OCI-LY7 (cell line): ENCODE results near the gene S1PR4. TPM values are rescaled to one million over a fixed set of nuclear protein-coding genes. Genes with fewer than 3 reads are reported as not detected.

ENCODE experiments used
- BruUV-seq: library from RNA; stranded (reverse); fragments of 400-500 nt; replicated peaks from 2 replicates; lab custom pipeline; 2021; lab: Mats Ljungman, UMichigan
- CTCF ChIA-PET: fragments of 300-600 bp; sonication (Branson Sonifier 250); formaldehyde crosslinking; loops from one replicate; lab custom pipeline; 2022; ENCODE audit warnings: antibody characterized with exemption; ENCODE audit not compliant: unreplicated experiment; lab: Charles Lee
- POLR2A ChIA-PET: fragments of 300-600 bp; sonication (Branson Sonifier 250); formaldehyde crosslinking; loops from one replicate; lab custom pipeline; 2022; ENCODE audit warnings: antibody characterized with exemption; lab: Charles Lee
- DNase-seq: peaks from one replicate; pipeline ENCODE4 v3.0.0-alpha.2; 2015; ENCODE audit warnings: low spot score
- H2AFZ ChIP-seq: fragments of 200-600 bp; sonication (generic), shearing (Covaris generic); 2 replicates; pipeline ENCODE4 v1.6.1; 2014; ENCODE audit warnings: mild to moderate bottlenecking, antibody characterized with exemption, low read length, moderate library complexity
- H3K27ac ChIP-seq: fragments of 200-600 bp; sonication (generic); 2 replicates; pipeline ENCODE4 v1.5.1; 2014; ENCODE audit warnings: mixed run types, low read depth, mild to moderate bottlenecking, moderate library complexity, low read length, inconsistent platforms; ENCODE audit not compliant: poor library complexity, severe bottlenecking
- H3K36me3 ChIP-seq: fragments of 200-600 bp; sonication (generic); 2 replicates; pipeline ENCODE4 v1.6.1; 2014; ENCODE audit warnings: mild to moderate bottlenecking, antibody characterized with exemption, low read length, moderate library complexity, mixed read lengths; ENCODE audit not compliant: insufficient read depth
- H3K4me1 ChIP-seq: fragments of 200-600 bp; sonication (generic); 2 replicates; pipeline ENCODE4 v1.5.1; 2014; ENCODE audit warnings: mild to moderate bottlenecking, low read length; ENCODE audit not compliant: insufficient read depth, poor library complexity, severe bottlenecking
- H3K4me2 ChIP-seq: fragments of 200-600 bp; sonication (generic); 2 replicates; pipeline ENCODE4 v1.6.1; 2014; ENCODE audit warnings: mild to moderate bottlenecking, low read length
- H3K4me3 ChIP-seq: fragments of 200-600 bp; sonication (generic); 2 replicates; pipeline ENCODE4 v1.5.1; 2014; ENCODE audit warnings: mild to moderate bottlenecking, low read depth, low read length; ENCODE audit not compliant: poor library complexity, severe bottlenecking
- H3K79me2 ChIP-seq: fragments of 200-600 bp; sonication (generic); 2 replicates; pipeline ENCODE4 v1.6.1; 2016; ENCODE audit warnings: low read depth, mild to moderate bottlenecking, low read length, moderate library complexity, mixed read lengths; ENCODE audit not compliant: insufficient read depth
- H3K9me2 ChIP-seq: fragments of 200-600 bp; sonication (generic); 2 replicates; pipeline ENCODE4 v1.6.1; 2016; ENCODE audit warnings: mild to moderate bottlenecking, low read length, mixed read lengths; ENCODE audit not compliant: insufficient read depth
- H3K9me3 ChIP-seq: fragments of 200-600 bp; sonication (generic); 2 replicates; pipeline ENCODE4 v1.6.1; 2014; ENCODE audit warnings: mild to moderate bottlenecking, mixed run types, low read length, mixed read lengths
- H4K20me1 ChIP-seq: fragments of 200-600 bp; sonication (generic); 2 replicates; pipeline ENCODE4 v1.6.1; 2014; ENCODE audit warnings: mild to moderate bottlenecking, antibody characterized with exemption, low read length, moderate library complexity, mixed read lengths; ENCODE audit not compliant: insufficient read depth
- EZH2phosphoT487 ChIP-seq: fragments of 200-600 bp; sonication (generic); IDR thresholded peaks from 2 replicates; pipeline ENCODE4 v1.6.1; 2018; ENCODE audit warnings: low read depth, borderline replicate concordance, mild to moderate bottlenecking, mixed run types, antibody characterized with exemption, low read length, moderate library complexity, mixed read lengths
- intact Hi-C: fragments of 100-400 bp; cut with micrococcal nuclease; formaldehyde crosslinking; loops from one replicate; pipeline ENCODE4 v1.10.0; 2022; ENCODE audit not compliant: unreplicated experiment
- total RNA-seq, 2 experiments: library from RNA; depleted of rRNA in 1 of 2; stranded (reverse); fragments of >200 nt in 1 of 2; shearing (Covaris generic) in 1 of 2; gene quantifications; 2 replicates each; pipeline ENCODE4 v1.2.3, GENCODE V29; 2014 to 2022
- TF ChIP-seq, protein P1 (sequence below): fragments of 200-600 bp; sonication (generic); conservative IDR thresholded peaks from 2 replicates; pipeline ENCODE4 v1.5.1; 2014; ENCODE audit warnings: mild to moderate bottlenecking, antibody characterized with exemption, low read length, moderate library complexity, mixed read lengths

Gene S1PR4
- total RNA-seq, 2 experiments from 2014 or later = 25.8 to 34.1 TPM

GRCh38 chr19:3146677-3147100 lies 31.9 kb upstream of the S1PR4 start:
- no peak overlapping the region for H2AFZ ChIP-seq
- POLR2A ChIA-PET = interaction anchor here (0.7 kb wide), 1 partner anchor 635 kb away, joined by 3 read pairs; no protein-coding TSS in a partner anchor
- no peaks in the 10 kb centered on the region for H3K9me3 ChIP-seq
- peak; percentile 38 for DNase-seq
- CTCF ChIA-PET = no interaction called here
- H3K36me3 ChIP-seq = no peaks in the 10 kb centered on the region
- intact Hi-C loops = loop anchor here (1.0 kb wide), 1 partner anchor 17 kb away; no protein-coding TSS in a partner anchor
- H3K27ac ChIP-seq = no peak overlapping the region
- H3K9me2 ChIP-seq = no peaks in the 10 kb centered on the region
- TF ChIP-seq, protein P1, sequence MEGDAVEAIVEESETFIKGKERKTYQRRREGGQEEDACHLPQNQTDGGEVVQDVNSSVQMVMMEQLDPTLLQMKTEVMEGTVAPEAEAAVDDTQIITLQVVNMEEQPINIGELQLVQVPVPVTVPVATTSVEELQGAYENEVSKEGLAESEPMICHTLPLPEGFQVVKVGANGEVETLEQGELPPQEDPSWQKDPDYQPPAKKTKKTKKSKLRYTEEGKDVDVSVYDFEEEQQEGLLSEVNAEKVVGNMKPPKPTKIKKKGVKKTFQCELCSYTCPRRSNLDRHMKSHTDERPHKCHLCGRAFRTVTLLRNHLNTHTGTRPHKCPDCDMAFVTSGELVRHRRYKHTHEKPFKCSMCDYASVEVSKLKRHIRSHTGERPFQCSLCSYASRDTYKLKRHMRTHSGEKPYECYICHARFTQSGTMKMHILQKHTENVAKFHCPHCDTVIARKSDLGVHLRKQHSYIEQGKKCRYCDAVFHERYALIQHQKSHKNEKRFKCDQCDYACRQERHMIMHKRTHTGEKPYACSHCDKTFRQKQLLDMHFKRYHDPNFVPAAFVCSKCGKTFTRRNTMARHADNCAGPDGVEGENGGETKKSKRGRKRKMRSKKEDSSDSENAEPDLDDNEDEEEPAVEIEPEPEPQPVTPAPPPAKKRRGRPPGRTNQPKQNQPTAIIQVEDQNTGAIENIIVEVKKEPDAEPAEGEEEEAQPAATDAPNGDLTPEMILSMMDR = peak; percentile 95
- TF ChIP-seq EZH2phosphoT487 = no peak
- no peak overlapping the region; the same call in 1 of the 2 replicates for H3K4me2 ChIP-seq
- no peak overlapping the region for H3K4me3 ChIP-seq
- no peaks in the 10 kb centered on the region for H3K79me2 ChIP-seq
- no peaks in the 10 kb centered on the region for H4K20me1 ChIP-seq
- BruUV-seq = no TSS peak
- peaks cover 17% of the 10 kb centered on the region for H3K4me1 ChIP-seq

DNA sequence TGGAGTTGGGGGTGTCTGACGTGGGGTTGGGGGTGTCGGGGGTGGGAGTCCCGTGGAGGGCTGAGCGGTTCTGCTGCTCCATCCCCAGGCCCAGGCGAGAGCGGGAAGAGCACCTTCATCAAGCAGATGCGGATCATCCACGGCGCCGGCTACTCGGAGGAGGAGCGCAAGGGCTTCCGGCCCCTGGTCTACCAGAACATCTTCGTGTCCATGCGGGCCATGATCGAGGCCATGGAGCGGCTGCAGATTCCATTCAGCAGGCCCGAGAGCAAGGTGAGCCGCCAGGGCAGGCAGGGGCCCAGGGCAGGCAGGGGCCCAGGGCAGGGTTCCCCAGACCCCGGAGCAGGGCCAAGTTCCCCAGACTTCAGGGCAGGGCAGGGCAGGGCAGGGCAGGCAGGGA lies 30.1 kb upstream of the S1PR4 start:
- Histone ChIP-seq H3K4me2 (no peak overlapping the region), H4K20me1 (no peaks in the 10 kb centered on the region), H3K36me3 (no peaks in the 10 kb centered on the region), H3K79me2 (no peaks in the 10 kb centered on the region), H3K27ac (no peak overlapping the region), H2AFZ (no peak overlapping the region), H3K4me3 (no peak overlapping the region), H3K9me2 (no peaks in the 10 kb centered on the region), H3K9me3 (no peaks in the 10 kb centered on the region), H3K4me1 (peaks cover 12% of the 10 kb centered on the region)
- intact Hi-C loops = no loop called here
- no peak for DNase-seq
- BruUV-seq = no TSS peak
- ChIA-PET CTCF (no interaction called here), POLR2A (no interaction called here)
- TF ChIP-seq, protein P1 = no peak
- TF ChIP-seq EZH2phosphoT487 = no peak

- ChIA-PET CTCF (no interaction called here), POLR2A (no interaction called here)
- Histone ChIP-seq H3K9me3 (no peaks in the 10 kb centered on the region), H3K4me3 (no peak overlapping the region), H3K79me2 (no peaks in the 10 kb centered on the region), H3K9me2 (no peaks in the 10 kb centered on the region), H3K4me1 (peaks cover 12% of the 10 kb centered on the region), H3K4me2 (no peak overlapping the region), H3K36me3 (no peaks in the 10 kb centered on the region), H3K27ac (no peak overlapping the region), H4K20me1 (no peaks in the 10 kb centered on the region), H2AFZ (no peak overlapping the region)
- intact Hi-C loops = no loop called here
- TF ChIP-seq, protein P1 = no peak
- TF ChIP-seq EZH2phosphoT487 = no peak
- no peak for DNase-seq
- no TSS peak for BruUV-seq
These were observed 29.5 kb upstream of the S1PR4 start for GRCh38 chr19:3149089-3149488.
